Colonic mucosa (tissue), 4 donors: ENCODE data around the gene NARS2. TPM values are rescaled to one million over a fixed set of nuclear protein-coding genes. Genes with fewer than 3 reads are reported as not detected.

Source experiments
- DNase-seq: peaks from one replicate; pipeline ENCODE4 v3.0.0-alpha.2; 2020
- H3K27ac ChIP-seq: fragments of 200-600 bp; one replicate; pipeline ENCODE4 v1.8.0; 2021
- H3K27me3 ChIP-seq: fragments of 200-600 bp; one replicate; pipeline ENCODE4 v1.8.0; 2021
- H3K36me3 ChIP-seq: fragments of 200-600 bp; one replicate; pipeline ENCODE4 v1.8.0; 2021
- H3K4me1 ChIP-seq: fragments of 200-600 bp; one replicate; pipeline ENCODE4 v1.8.0; 2021; ENCODE audit warnings: mild to moderate bottlenecking
- H3K4me3 ChIP-seq: fragments of 200-600 bp; one replicate; pipeline ENCODE4 v1.8.0; 2021
- H3K9ac ChIP-seq, 2 donors: one replicate each; pipeline ENCODE4 v1.7.0; 2013; ENCODE audit warnings: control low read depth in 2 of 2, low read depth in 2 of 2, low read length in 2 of 2
- H3K9me3 ChIP-seq: fragments of 200-600 bp; one replicate; pipeline ENCODE4 v1.8.0; 2021
- CTCF ChIP-seq: fragments of 200-600 bp; IDR thresholded peaks from one replicate; pipeline ENCODE4 v1.8.0; 2022; ENCODE audit warnings: antibody characterized with exemption, mild to moderate bottlenecking
- intact Hi-C: fragments of 100-400 bp; cut with DNase I; formaldehyde crosslinking; loops from one replicate; pipeline ENCODE4 v1.14.1; 2022
- total RNA-seq, 2 donors: library from RNA; stranded (reverse); fragmentation: NEBNext Ultra II Directional in 1 of 2; extraction: Animal tissue kit (Norgen Biotek cat#: 25700) in 1 of 2; gene quantifications; one replicate each; pipeline ENCODE4 v1.2.1, GENCODE V29; 2021
- donor health status: healthy.
- donor health status: DM: no; HTN: no; CAD: no.
- donor health status: DM: no; HTN: no; CAD: no.

NARS2 gene
- total RNA-seq, 2 donors from 2014 or later = 15.0 to 23.7 TPM

- H3K9me3 ChIP-seq = no peaks in the 10 kb centered on the region
- intact Hi-C loops = no loop called here
These were observed 124.8 kb downstream of the NARS2 start for GRCh38 chr11:78449866-78450265.

GRCh38 chr11:78446210-78446609, 128.5 kb downstream of the NARS2 start:
- H3K27ac ChIP-seq = no peak overlapping the region
- intact Hi-C loops = no loop called here
- no peaks in the 10 kb centered on the region for H3K27me3 ChIP-seq
- no peak for TF ChIP-seq CTCF
- no peaks in the 10 kb centered on the region for H3K4me1 ChIP-seq
- H3K9me3 ChIP-seq = no peaks in the 10 kb centered on the region
- no peak overlapping the region for H3K9ac ChIP-seq
- DNase-seq = no peak
- H3K4me3 ChIP-seq = no peak overlapping the region
- H3K36me3 ChIP-seq = no peaks in the 10 kb centered on the region

More at GRCh38 chr11:78449866-78450265, 124.8 kb downstream of the NARS2 start:
- H3K27me3 ChIP-seq = no peaks in the 10 kb centered on the region
- no peak overlapping the region for H3K27ac ChIP-seq
- no peak overlapping the region for H3K4me3 ChIP-seq
- DNase-seq = no peak
- H3K4me1 ChIP-seq = no peaks in the 10 kb centered on the region
- no peak for TF ChIP-seq CTCF
- H3K9ac ChIP-seq = no peak overlapping the region
- H3K36me3 ChIP-seq = no peaks in the 10 kb centered on the region

GRCh38 chr11:78444726-78445125, 129.9 kb downstream of the NARS2 start:
- Histone ChIP-seq H3K27me3 (no peaks in the 10 kb centered on the region), H3K4me3 (no peak overlapping the region), H3K9ac (no peak overlapping the region), H3K27ac (no peak overlapping the region), H3K36me3 (no peaks in the 10 kb centered on the region), H3K9me3 (no peaks in the 10 kb centered on the region), H3K4me1 (no peaks in the 10 kb centered on the region)
- intact Hi-C loops = no loop called here
- no peak for TF ChIP-seq CTCF
- no peak for DNase-seq

- no peak for TF ChIP-seq CTCF
- no peaks in the 10 kb centered on the region for H3K9me3 ChIP-seq
- intact Hi-C loops = no loop called here
- H3K36me3 ChIP-seq = no peaks in the 10 kb centered on the region
- no peaks in the 10 kb centered on the region for H3K4me1 ChIP-seq
- H3K4me3 ChIP-seq = no peak overlapping the region
- no peak for DNase-seq
- H3K27me3 ChIP-seq = no peaks in the 10 kb centered on the region
- no peak overlapping the region for H3K9ac ChIP-seq
- no peak overlapping the region for H3K27ac ChIP-seq
These were observed 132.7 kb downstream of the NARS2 start for GRCh38 chr11:78441956-78442355.

- H3K4me3 ChIP-seq = no peak overlapping the region
- H3K9me3 ChIP-seq = no peaks in the 10 kb centered on the region
- no peaks in the 10 kb centered on the region for H3K4me1 ChIP-seq
- no peak overlapping the region for H3K9ac ChIP-seq
- intact Hi-C loops = no loop called here
- no peak for DNase-seq
- no peaks in the 10 kb centered on the region for H3K27me3 ChIP-seq
- H3K27ac ChIP-seq = no peak overlapping the region
- H3K36me3 ChIP-seq = no peaks in the 10 kb centered on the region
- TF ChIP-seq CTCF = no peak
These were observed 136.2 kb downstream of the NARS2 start for GRCh38 chr11:78438298-78438975.
